K562 (cell line): Measurements from ENCODE around the gene CCDC85B. TPM values are rescaled to one million over a fixed set of nuclear protein-coding genes. Genes with fewer than 3 reads are reported as not detected.

Experiments used
- ATAC-seq: fragments of 200-7000 bp; cut with Tn5 transposase; 3 replicates; pipeline ENCODE4 v1.9.1; 2020; ENCODE audit warnings: moderate library complexity
- BruUV-seq: library from RNA; stranded (reverse); fragments of 400-500 nt; replicated peaks from 2 replicates; lab custom pipeline; 2021; lab: Mats Ljungman, UMichigan
- CTCF ChIA-PET: fragments of 300-600 bp; formaldehyde crosslinking; extraction: SDS; loops from one replicate; lab custom pipeline; 2021; ENCODE audit warnings: low intra/inter-chr PET ratio; lab: Yijun Ruan, JAX
- POLR2A ChIA-PET: fragments of 300-600, 350-650 bp; sonication (Branson Sonifier 250); formaldehyde crosslinking; extraction: SDS; loops from one replicate; lab custom pipeline; 2021; ENCODE audit warnings: antibody characterized with exemption, inconsistent platforms; lab: Yijun Ruan, JAX
- DNase-seq, 4 experiments: peaks; one replicate each; pipeline versions ENCODE4 v3.0.0 to v3.0.0-alpha.2; 2011 to 2018; ENCODE audit warnings: low spot score in 3 of 4, mixed read lengths in 3 of 4; ENCODE audit errors: extremely low read depth in 1 of 4
- FAIRE-seq: peaks from 2 replicates; lab custom pipeline; 2011; peaks lifted over from hg19 to GRCh38; lab: Jason Lieb, UNC
- H2AFZ ChIP-seq: 2 replicates; pipeline ENCODE4 v1.6.0; 2011; ENCODE audit warnings: low read depth, low read length, control low read depth, inconsistent platforms
- H3K27ac ChIP-seq: fragments of 200-600 bp; 3 replicates; pipeline ENCODE4 v1.8.0; 2011; ENCODE audit warnings: low read depth, mild to moderate bottlenecking, control low read depth, inconsistent platforms, low read length, moderate library complexity, mixed read lengths; ENCODE audit errors: extremely low read depth
- H3K27me3 ChIP-seq, 2 experiments: fragments of 300-600 bp in 1 of 2; 2 replicates in 1 of 2; 3 replicates in 1 of 2; pipeline versions ENCODE4 v1.6.0 to v1.8.0; 2011; ENCODE audit warnings: inconsistent platforms in 2 of 2, low read length in 2 of 2, mild to moderate bottlenecking in 1 of 2, mixed read lengths in 1 of 2, moderate library complexity in 1 of 2; ENCODE audit not compliant: control insufficient read depth in 2 of 2, insufficient read depth in 2 of 2
- H3K36me3 ChIP-seq: fragments of 300-600 bp; 3 replicates; pipeline ENCODE4 v1.8.0; 2011; ENCODE audit warnings: mild to moderate bottlenecking, low read length, inconsistent platforms; ENCODE audit not compliant: control insufficient read depth, insufficient read depth
- H3K4me1 ChIP-seq, 2 experiments: fragments of 200-600 bp in 1 of 2; replicated peaks in 1 of 2; 2 replicates in 1 of 2; 3 replicates in 1 of 2; pipeline versions ENCODE4 v1.5.1 to v1.8.0; 2011; ENCODE audit warnings: inconsistent platforms in 2 of 2, low read length in 2 of 2, mild to moderate bottlenecking in 1 of 2, mixed read lengths in 1 of 2, moderate library complexity in 1 of 2; ENCODE audit not compliant: control insufficient read depth in 2 of 2, insufficient read depth in 2 of 2
- H3K4me2 ChIP-seq: 2 replicates; pipeline ENCODE4 v1.6.1; 2011; ENCODE audit warnings: low read length, control low read depth, inconsistent platforms, mixed read lengths; ENCODE audit not compliant: insufficient read depth
- H3K4me3 ChIP-seq: fragments of 200-600 bp; sonication (generic), shearing (Covaris generic); 2 replicates; pipeline ENCODE4 v1.5.1; 2016; ENCODE audit warnings: control low read depth, inconsistent platforms
- H3K79me2 ChIP-seq: fragments of 200-600 bp; 3 replicates; pipeline ENCODE4 v1.8.0; 2011; ENCODE audit warnings: low read length, inconsistent platforms; ENCODE audit not compliant: control insufficient read depth, insufficient read depth
- H3K9ac ChIP-seq, 2 experiments: 2 replicates each; pipeline versions ENCODE4 v1.6.0 to v1.6.1; 2011; ENCODE audit warnings: low read depth in 2 of 2, low read length in 2 of 2, control low read depth in 1 of 2, inconsistent platforms in 1 of 2, mild to moderate bottlenecking in 1 of 2, mixed read lengths in 1 of 2; ENCODE audit not compliant: insufficient read depth in 1 of 2
- H3K9me1 ChIP-seq: one replicate; pipeline ENCODE4 v1.6.0; 2011; ENCODE audit warnings: inconsistent platforms, mild to moderate bottlenecking, low read length, moderate library complexity; ENCODE audit not compliant: control insufficient read depth, insufficient read depth
- H3K9me3 ChIP-seq: replicated peaks from 2 replicates; pipeline ENCODE4 v1.5.1; 2011; ENCODE audit warnings: low read depth, low read length, inconsistent platforms; ENCODE audit not compliant: control insufficient read depth, insufficient read depth
- H4K20me1 ChIP-seq: replicated peaks from 2 replicates; pipeline ENCODE4 v1.6.1; 2011; ENCODE audit warnings: low read length, inconsistent platforms, mixed read lengths; ENCODE audit not compliant: control insufficient read depth, insufficient read depth
- STAT6 ChIP-seq: sonication (generic); formaldehyde crosslinking; IDR thresholded peaks from 2 replicates; pipeline ENCODE4 v1.8.1; 2023; ENCODE audit warnings: mild to moderate bottlenecking, missing genetic modification reagents
- WGBS: fragments of 100-300 bp; shearing (Covaris generic); methylation state at CpG from one replicate; pipeline ENCODE4 v1.1.6; 2016; ENCODE audit warnings: low coverage, mixed read lengths; ENCODE audit not compliant: insufficient coverage; ENCODE audit errors: missing lambda C conversion rate; 5-methylcytosine and 5-hydroxymethylcytosine counted together
- in situ Hi-C: fragments of 300-500 bp; cut with MboI; formaldehyde crosslinking; loops from 4 replicates; pipeline ENCODE4 v1.15.0; 2018; ENCODE audit warnings: inconsistent platforms, mixed read lengths
- intact Hi-C: fragments of 100-400 bp; cut with micrococcal nuclease; formaldehyde crosslinking; loops from 2 replicates; pipeline ENCODE4 v1.14.2; 2022
- polyA plus RNA-seq, 8 experiments: library from polyadenylated mRNA; depleted of rRNA in 4 of 8; stranded (reverse) in 5 of 8; unstranded in 3 of 8; fragments of >200 nt; fragmentation: Nextera tagmentation in 2 of 8; fragmentation: Illumina TruSeq in 1 of 8; extraction: Ambion mirVana in 2 of 8; extraction: Trizol in 1 of 8; gene quantifications; 2 replicates each; pipeline versions ENCODE4 v1.2.1 to v1.2.3, GENCODE V29; 2011 to 2014; ENCODE audit warnings: inconsistent platforms in 1 of 8, missing spikeins in 1 of 8
- total RNA-seq, 7 experiments: library from RNA; depleted of rRNA in 6 of 7; stranded (reverse); fragments of >200 nt in 6 of 7; fragmentation: Illumina TruSeq in 2 of 7; extraction: Trizol in 2 of 7; gene quantifications; 2 replicates each; pipeline versions ENCODE4 v1.2.1 to v1.2.3, GENCODE V29; 2011 to 2021; ENCODE audit warnings: low replicate concordance in 1 of 7
- TF ChIP-seq, protein P1 (sequence below): fragments of 150-350 bp; IDR thresholded peaks from 2 replicates; pipeline ENCODE4 v1.6.1; 2014; ENCODE audit warnings: low read depth, mild to moderate bottlenecking, low read length, borderline replicate concordance
- TF ChIP-seq, protein P2 (sequence below): fragments of 450-650 bp; IDR thresholded peaks from 2 replicates; pipeline ENCODE4 v1.6.1; 2016; ENCODE audit warnings: missing biosample characterization, missing genetic modification characterization

CCDC85B gene
- total and polyA plus RNA-seq, 9 of the 15 experiments (the other 6 are each of a cell fraction or from before 2014, with no cell fraction given), result 0.14 to 138 (median 6.2) TPM

- no peaks in the 10 kb centered on the region for H3K9me3 ChIP-seq
- no peaks in the 10 kb centered on the region for H4K20me1 ChIP-seq
- H3K79me2 ChIP-seq, result no peaks in the 10 kb centered on the region
- H3K4me1 ChIP-seq, result peaks cover 27 to 52% of the 10 kb centered on the region in 2 experiments; a peak in 4 of 5 replicates
- H3K27me3 ChIP-seq, result no peaks in the 10 kb centered on the region
- CTCF ChIA-PET, result no interaction called here
- no peaks in the 10 kb centered on the region for H3K9me1 ChIP-seq
- no peaks in the 10 kb centered on the region for H3K36me3 ChIP-seq
- H2AFZ ChIP-seq, result peak overlapping the region; percentile 48
- no TSS peak for BruUV-seq
- H3K27ac ChIP-seq, result no peak overlapping the region
- in situ Hi-C loops, result no loop called here
- 54% methylated on average over 13 of the region's 13 CpGs for WGBS
- no peak overlapping the region for H3K4me2 ChIP-seq
- POLR2A ChIA-PET, result interaction anchor here (2.4 kb wide), 1 partner anchor 29 kb away, joined by 5 read pairs; no protein-coding TSS in a partner anchor
- ATAC-seq (no peak), DNase-seq (no peak)
- no peak overlapping the region for H3K9ac ChIP-seq
- TF ChIP-seq STAT6, result no peak
- TF ChIP-seq, protein P1, sequence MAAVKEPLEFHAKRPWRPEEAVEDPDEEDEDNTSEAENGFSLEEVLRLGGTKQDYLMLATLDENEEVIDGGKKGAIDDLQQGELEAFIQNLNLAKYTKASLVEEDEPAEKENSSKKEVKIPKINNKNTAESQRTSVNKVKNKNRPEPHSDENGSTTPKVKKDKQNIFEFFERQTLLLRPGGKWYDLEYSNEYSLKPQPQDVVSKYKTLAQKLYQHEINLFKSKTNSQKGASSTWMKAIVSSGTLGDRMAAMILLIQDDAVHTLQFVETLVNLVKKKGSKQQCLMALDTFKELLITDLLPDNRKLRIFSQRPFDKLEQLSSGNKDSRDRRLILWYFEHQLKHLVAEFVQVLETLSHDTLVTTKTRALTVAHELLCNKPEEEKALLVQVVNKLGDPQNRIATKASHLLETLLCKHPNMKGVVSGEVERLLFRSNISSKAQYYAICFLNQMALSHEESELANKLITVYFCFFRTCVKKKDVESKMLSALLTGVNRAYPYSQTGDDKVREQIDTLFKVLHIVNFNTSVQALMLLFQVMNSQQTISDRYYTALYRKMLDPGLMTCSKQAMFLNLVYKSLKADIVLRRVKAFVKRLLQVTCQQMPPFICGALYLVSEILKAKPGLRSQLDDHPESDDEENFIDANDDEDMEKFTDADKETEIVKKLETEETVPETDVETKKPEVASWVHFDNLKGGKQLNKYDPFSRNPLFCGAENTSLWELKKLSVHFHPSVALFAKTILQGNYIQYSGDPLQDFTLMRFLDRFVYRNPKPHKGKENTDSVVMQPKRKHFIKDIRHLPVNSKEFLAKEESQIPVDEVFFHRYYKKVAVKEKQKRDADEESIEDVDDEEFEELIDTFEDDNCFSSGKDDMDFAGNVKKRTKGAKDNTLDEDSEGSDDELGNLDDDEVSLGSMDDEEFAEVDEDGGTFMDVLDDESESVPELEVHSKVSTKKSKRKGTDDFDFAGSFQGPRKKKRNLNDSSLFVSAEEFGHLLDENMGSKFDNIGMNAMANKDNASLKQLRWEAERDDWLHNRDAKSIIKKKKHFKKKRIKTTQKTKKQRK, result no peak
- TF ChIP-seq, protein P2, sequence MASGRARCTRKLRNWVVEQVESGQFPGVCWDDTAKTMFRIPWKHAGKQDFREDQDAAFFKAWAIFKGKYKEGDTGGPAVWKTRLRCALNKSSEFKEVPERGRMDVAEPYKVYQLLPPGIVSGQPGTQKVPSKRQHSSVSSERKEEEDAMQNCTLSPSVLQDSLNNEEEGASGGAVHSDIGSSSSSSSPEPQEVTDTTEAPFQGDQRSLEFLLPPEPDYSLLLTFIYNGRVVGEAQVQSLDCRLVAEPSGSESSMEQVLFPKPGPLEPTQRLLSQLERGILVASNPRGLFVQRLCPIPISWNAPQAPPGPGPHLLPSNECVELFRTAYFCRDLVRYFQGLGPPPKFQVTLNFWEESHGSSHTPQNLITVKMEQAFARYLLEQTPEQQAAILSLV (tag), result no peak
- TF ChIP-seq, all 486 proteins: peak for 0
- no peak overlapping the region for H3K4me3 ChIP-seq
- no peak for FAIRE-seq
- intact Hi-C loops, result no loop called here
Measured at GRCh38 chr11:65931773-65932557, 41.5 kb downstream of the CCDC85B start.
